Measurements from ENCODE around the gene RAPGEF1. TPM values are rescaled to one million over a fixed set of nuclear protein-coding genes. Genes with fewer than 3 reads are reported as not detected.

Gene RAPGEF1
- total RNA-seq, 1 experiment from 2014 or later = 25.2 TPM

DNA sequence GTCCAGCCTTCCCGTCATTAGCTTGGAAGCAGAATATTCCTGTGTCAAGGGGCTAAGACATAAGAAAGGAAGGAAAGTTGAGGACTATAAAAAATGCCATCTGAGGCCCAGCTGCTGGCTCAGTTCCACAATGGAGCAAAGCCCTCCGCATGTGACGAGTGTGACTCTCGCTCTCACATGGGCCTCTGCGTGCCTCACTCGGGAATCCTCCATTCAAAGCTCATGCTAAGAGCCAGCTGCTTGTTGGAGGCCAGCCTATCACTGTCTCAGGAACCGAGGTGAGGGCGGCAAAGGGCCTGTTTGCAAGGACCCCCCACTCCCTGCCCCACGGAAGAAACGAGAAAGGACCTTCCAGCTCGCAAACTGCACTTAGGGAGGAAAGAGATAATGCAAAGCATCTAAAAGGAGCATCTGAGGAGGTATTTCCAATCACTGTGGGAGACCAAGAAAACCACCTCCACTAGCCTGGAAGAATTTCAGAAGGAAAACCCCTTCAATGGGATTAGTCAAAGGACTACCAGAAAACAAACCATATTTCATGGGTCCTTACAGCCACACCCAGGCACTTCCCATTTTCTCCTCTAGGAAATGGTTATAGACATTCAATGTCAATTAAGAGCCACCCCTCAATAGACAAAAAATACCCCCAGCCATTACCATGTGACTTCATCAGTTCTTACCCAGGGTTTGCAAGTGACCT lies 99.3 kb downstream of the RAPGEF1 start:
- Histone ChIP-seq H3K9me2 (replicated peaks; ENCODE audit: low read length) (no peaks in the 10 kb centered on the region), H3K27me3 (ENCODE audit: low read length) (no peaks in the 10 kb centered on the region), H3K4me3 (ENCODE audit: low read length) (no peak overlapping the region), H3K9me3 (ENCODE audit: low read length) (no peaks in the 10 kb centered on the region), H2AFZ (ENCODE audit: low read length) (no peak overlapping the region), H3K9ac (ENCODE audit: low read length) (no peak overlapping the region), H3K4me2 (ENCODE audit: low read length) (no peak overlapping the region), H3K27ac (ENCODE audit: low read length) (no peak overlapping the region), H4K20me1 (ENCODE audit: low read length) (no peaks in the 10 kb centered on the region), H3K79me2 (ENCODE audit: low read length) (no peaks in the 10 kb centered on the region), H3K36me3 (ENCODE audit: low read depth, low read length) (no peaks in the 10 kb centered on the region), H3F3A (ENCODE audit: low read length, unreplicated experiment) (no peaks in the 10 kb centered on the region), H3K4me1 (ENCODE audit: insufficient read depth, low read length) (peaks cover 3% of the 10 kb centered on the region; the same call in 1 of the 2 replicates)
- DNase-seq (no peak), ATAC-seq (no peak)
- no peak for TF ChIP-seq EZH2phosphoT487 (IDR thresholded peaks at IDR 0.05; ENCODE audit: borderline replicate concordance, low read length)
- BruUV-seq (replicated peaks) = no TSS peak
- ChIA-PET CTCF (no interaction called here), POLR2A (ENCODE audit: unreplicated experiment) (no interaction called here)
- intact Hi-C loops (cut with micrococcal nuclease) = no loop called here

GRCh38 chr9:131639769-131640437 lies 100.0 kb downstream of the RAPGEF1 start:
- H3K9me3 ChIP-seq (ENCODE audit: low read length) = no peaks in the 10 kb centered on the region
- no peak for TF ChIP-seq EZH2phosphoT487 (IDR thresholded peaks at IDR 0.05; ENCODE audit: borderline replicate concordance, low read length)
- TF ChIP-seq, protein P1, sequence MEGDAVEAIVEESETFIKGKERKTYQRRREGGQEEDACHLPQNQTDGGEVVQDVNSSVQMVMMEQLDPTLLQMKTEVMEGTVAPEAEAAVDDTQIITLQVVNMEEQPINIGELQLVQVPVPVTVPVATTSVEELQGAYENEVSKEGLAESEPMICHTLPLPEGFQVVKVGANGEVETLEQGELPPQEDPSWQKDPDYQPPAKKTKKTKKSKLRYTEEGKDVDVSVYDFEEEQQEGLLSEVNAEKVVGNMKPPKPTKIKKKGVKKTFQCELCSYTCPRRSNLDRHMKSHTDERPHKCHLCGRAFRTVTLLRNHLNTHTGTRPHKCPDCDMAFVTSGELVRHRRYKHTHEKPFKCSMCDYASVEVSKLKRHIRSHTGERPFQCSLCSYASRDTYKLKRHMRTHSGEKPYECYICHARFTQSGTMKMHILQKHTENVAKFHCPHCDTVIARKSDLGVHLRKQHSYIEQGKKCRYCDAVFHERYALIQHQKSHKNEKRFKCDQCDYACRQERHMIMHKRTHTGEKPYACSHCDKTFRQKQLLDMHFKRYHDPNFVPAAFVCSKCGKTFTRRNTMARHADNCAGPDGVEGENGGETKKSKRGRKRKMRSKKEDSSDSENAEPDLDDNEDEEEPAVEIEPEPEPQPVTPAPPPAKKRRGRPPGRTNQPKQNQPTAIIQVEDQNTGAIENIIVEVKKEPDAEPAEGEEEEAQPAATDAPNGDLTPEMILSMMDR (conservative IDR thresholded peaks at IDR 0.05; ENCODE audit: low read depth, low read length) = no peak
- no peak for TF ChIP-seq EZH2 (IDR thresholded peaks at IDR 0.05; ENCODE audit: low read length, unreplicated experiment)
- intact Hi-C loops (cut with micrococcal nuclease) = no loop called here
- no peaks in the 10 kb centered on the region for H3K36me3 ChIP-seq (ENCODE audit: low read depth, low read length)
- no peaks in the 10 kb centered on the region for H4K20me1 ChIP-seq (ENCODE audit: low read length)
- DNase-seq (no peak), ATAC-seq (no peak)
- no peaks in the 10 kb centered on the region for H3K79me2 ChIP-seq (ENCODE audit: low read length)
- no peak overlapping the region for H2AFZ ChIP-seq (ENCODE audit: low read length)
- H3K4me3 ChIP-seq (ENCODE audit: low read length) = no peak overlapping the region
- no peaks in the 10 kb centered on the region for H3F3A ChIP-seq (ENCODE audit: low read length, unreplicated experiment)
- no peaks in the 10 kb centered on the region for H3K27me3 ChIP-seq (ENCODE audit: low read length)
- H3K4me1 ChIP-seq (ENCODE audit: insufficient read depth, low read length) = peaks cover 8% of the 10 kb centered on the region
- CTCF ChIA-PET = no interaction called here
- no peaks in the 10 kb centered on the region for H3K9me2 ChIP-seq (replicated peaks; ENCODE audit: low read length)
- H3K4me2 ChIP-seq (ENCODE audit: low read length) = no peak overlapping the region
- POLR2A ChIA-PET (ENCODE audit: unreplicated experiment) = no interaction called here
- H3K9ac ChIP-seq (ENCODE audit: low read length) = no peak overlapping the region
- BruUV-seq (replicated peaks) = no TSS peak
- H3K27ac ChIP-seq (ENCODE audit: low read length) = no peak overlapping the region

DNA sequence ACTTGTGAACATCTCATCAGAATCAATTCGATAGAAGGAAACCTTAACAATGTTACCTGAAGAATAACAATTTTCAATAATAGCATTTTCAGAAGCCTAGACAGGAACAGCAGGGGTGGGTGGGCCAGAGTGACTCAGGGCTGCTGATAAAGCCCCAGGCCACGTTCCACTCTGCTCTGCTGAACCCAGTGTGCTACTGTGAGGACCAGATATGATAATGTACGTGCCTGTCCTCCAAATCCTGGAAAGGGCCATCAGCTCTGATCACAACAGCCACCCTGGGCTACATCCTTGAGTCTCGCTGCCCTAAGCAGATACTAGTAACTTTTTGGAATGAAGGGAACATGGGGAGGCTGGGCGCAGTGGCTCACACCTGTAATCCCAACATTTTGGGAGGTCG lies 103.3 kb downstream of the RAPGEF1 start:
- no TSS peak for BruUV-seq (replicated peaks)
- intact Hi-C loops (cut with micrococcal nuclease) = no loop called here
- no peaks in the 10 kb centered on the region for H3K79me2 ChIP-seq (ENCODE audit: low read length)
- H3K27me3 ChIP-seq (ENCODE audit: low read length) = no peaks in the 10 kb centered on the region
- no peaks in the 10 kb centered on the region for H3K36me3 ChIP-seq (ENCODE audit: low read depth, low read length)
- TF ChIP-seq EZH2 (IDR thresholded peaks at IDR 0.05; ENCODE audit: low read length, unreplicated experiment) (no peak), EZH2phosphoT487 (IDR thresholded peaks at IDR 0.05; ENCODE audit: borderline replicate concordance, low read length) (no peak)
- TF ChIP-seq, protein P1 (conservative IDR thresholded peaks at IDR 0.05; ENCODE audit: low read depth, low read length) = no peak
- DNase-seq (no peak), ATAC-seq (no peak)
- no peak overlapping the region for H3K9ac ChIP-seq (ENCODE audit: low read length)
- H4K20me1 ChIP-seq (ENCODE audit: low read length) = no peaks in the 10 kb centered on the region
- CTCF ChIA-PET = no interaction called here
- H3K4me3 ChIP-seq (ENCODE audit: low read length) = no peak overlapping the region
- H3K9me2 ChIP-seq (replicated peaks; ENCODE audit: low read length) = no peaks in the 10 kb centered on the region
- H3K9me3 ChIP-seq (ENCODE audit: low read length) = no peaks in the 10 kb centered on the region
- no peak overlapping the region for H3K27ac ChIP-seq (ENCODE audit: low read length)
- no peak overlapping the region for H2AFZ ChIP-seq (ENCODE audit: low read length)
- H3K4me2 ChIP-seq (ENCODE audit: low read length) = no peak overlapping the region
- POLR2A ChIA-PET (ENCODE audit: unreplicated experiment) = no interaction called here
- peaks cover 12% of the 10 kb centered on the region for H3K4me1 ChIP-seq (ENCODE audit: insufficient read depth, low read length)
- no peaks in the 10 kb centered on the region for H3F3A ChIP-seq (ENCODE audit: low read length, unreplicated experiment)

All from PC-3 (cell line).